Skeletal muscle satellite cell (primary cell): ENCODE measurements around the gene DDHD1.

Experiments used
- H3K27me3 ChIP-seq: 2 replicates; pipeline ENCODE4 v1.7.0; 2013; ENCODE audit warnings: low read length; ENCODE audit not compliant: control insufficient read depth, insufficient read depth
- H3K36me3 ChIP-seq: 2 replicates; pipeline ENCODE4 v1.7.0; 2013; ENCODE audit warnings: mild to moderate bottlenecking, control low read depth, low read length; ENCODE audit not compliant: insufficient read depth
- H3K4me1 ChIP-seq: 2 replicates; pipeline ENCODE4 v1.7.0; 2013; ENCODE audit warnings: low read length; ENCODE audit not compliant: control insufficient read depth, insufficient read depth
- H3K4me2 ChIP-seq: 2 replicates; pipeline ENCODE4 v1.7.0; 2013; ENCODE audit warnings: mild to moderate bottlenecking, low read length
- H3K4me3 ChIP-seq: 2 replicates; pipeline ENCODE4 v1.7.0; 2013; ENCODE audit warnings: low read length
- H3K9ac ChIP-seq: 2 replicates; pipeline ENCODE4 v1.7.0; 2013; ENCODE audit warnings: mild to moderate bottlenecking, low read depth, low read length, moderate library complexity
- H3K9me3 ChIP-seq: replicated peaks from 2 replicates; pipeline ENCODE4 v1.7.0; 2013; ENCODE audit warnings: mild to moderate bottlenecking, control low read depth, low read length

Gene DDHD1

GRCh38 chr14:53043027-53043581, 110.0 kb downstream of the DDHD1 start:
- H3K4me2 ChIP-seq = no peak overlapping the region
- H3K9me3 ChIP-seq = no peaks in the 10 kb centered on the region
- H3K9ac ChIP-seq = no peak overlapping the region
- H3K4me3 ChIP-seq = no peak overlapping the region
- no peaks in the 10 kb centered on the region for H3K27me3 ChIP-seq
- H3K36me3 ChIP-seq = peaks cover 15% of the 10 kb centered on the region
- H3K4me1 ChIP-seq = peaks cover 12% of the 10 kb centered on the region

- Histone ChIP-seq H3K36me3 (peaks cover 15% of the 10 kb centered on the region), H3K4me3 (no peak overlapping the region)
Measured at GRCh38 chr14:53042480-53042879, 110.6 kb downstream of the DDHD1 start.

GRCh38 chr14:53041067-53041466, 112.1 kb downstream of the DDHD1 start:
- Histone ChIP-seq H3K4me2 (no peak overlapping the region), H3K4me1 (peaks cover 17% of the 10 kb centered on the region), H3K27me3 (no peaks in the 10 kb centered on the region), H3K4me3 (no peak overlapping the region), H3K9me3 (no peaks in the 10 kb centered on the region), H3K36me3 (peaks cover 15% of the 10 kb centered on the region), H3K9ac (no peak overlapping the region)

More at GRCh38 chr14:53042480-53042879, 110.6 kb downstream of the DDHD1 start:
- Histone ChIP-seq H3K4me2 (no peak overlapping the region), H3K9me3 (no peaks in the 10 kb centered on the region), H3K9ac (no peak overlapping the region), H3K27me3 (no peaks in the 10 kb centered on the region), H3K4me1 (peaks cover 12% of the 10 kb centered on the region)

DNA sequence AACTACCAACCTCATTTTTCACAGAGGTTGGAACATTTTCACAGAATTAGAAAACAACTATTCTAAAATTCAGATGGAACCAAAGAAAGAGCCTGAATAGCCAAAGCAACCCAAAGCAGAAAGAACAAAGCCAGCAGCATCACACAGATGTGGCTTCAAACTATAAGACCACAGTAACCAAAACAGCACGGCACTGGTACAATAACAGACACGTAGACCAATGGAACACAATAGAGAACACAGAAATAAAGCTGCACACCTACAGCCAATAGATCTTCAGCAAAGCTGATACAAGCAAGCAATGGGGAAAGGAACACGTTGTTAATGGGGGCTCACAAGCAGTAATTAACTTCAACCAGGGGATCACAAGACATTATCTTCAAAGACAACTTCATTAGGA, 114.5 kb downstream of the DDHD1 start:
- H3K27me3 ChIP-seq = no peaks in the 10 kb centered on the region
- H3K36me3 ChIP-seq = peaks cover 15% of the 10 kb centered on the region
- H3K4me1 ChIP-seq = peaks cover 20% of the 10 kb centered on the region
- no peak overlapping the region for H3K4me3 ChIP-seq
- H3K4me2 ChIP-seq = no peak overlapping the region
- no peak overlapping the region for H3K9ac ChIP-seq
- no peaks in the 10 kb centered on the region for H3K9me3 ChIP-seq

- Histone ChIP-seq H3K9me3 (no peaks in the 10 kb centered on the region), H3K4me2 (no peak overlapping the region), H3K4me1 (peaks cover 34% of the 10 kb centered on the region), H3K9ac (no peak overlapping the region), H3K4me3 (no peak overlapping the region), H3K36me3 (peaks cover 9% of the 10 kb centered on the region), H3K27me3 (no peaks in the 10 kb centered on the region)
Measured at GRCh38 chr14:53037016-53037415, 116.1 kb downstream of the DDHD1 start.

- H3K4me2 ChIP-seq = peak overlapping the region; percentile 44
- H3K4me3 ChIP-seq = no peak overlapping the region
- H3K36me3 ChIP-seq = peaks cover 4% of the 10 kb centered on the region
- no peaks in the 10 kb centered on the region for H3K9me3 ChIP-seq
- no peaks in the 10 kb centered on the region for H3K27me3 ChIP-seq
- peaks cover 42% of the 10 kb centered on the region for H3K4me1 ChIP-seq
- peak overlapping the region; percentile 20 for H3K9ac ChIP-seq
Measured at GRCh38 chr14:53035336-53036210, 117.5 kb downstream of the DDHD1 start.

DNA sequence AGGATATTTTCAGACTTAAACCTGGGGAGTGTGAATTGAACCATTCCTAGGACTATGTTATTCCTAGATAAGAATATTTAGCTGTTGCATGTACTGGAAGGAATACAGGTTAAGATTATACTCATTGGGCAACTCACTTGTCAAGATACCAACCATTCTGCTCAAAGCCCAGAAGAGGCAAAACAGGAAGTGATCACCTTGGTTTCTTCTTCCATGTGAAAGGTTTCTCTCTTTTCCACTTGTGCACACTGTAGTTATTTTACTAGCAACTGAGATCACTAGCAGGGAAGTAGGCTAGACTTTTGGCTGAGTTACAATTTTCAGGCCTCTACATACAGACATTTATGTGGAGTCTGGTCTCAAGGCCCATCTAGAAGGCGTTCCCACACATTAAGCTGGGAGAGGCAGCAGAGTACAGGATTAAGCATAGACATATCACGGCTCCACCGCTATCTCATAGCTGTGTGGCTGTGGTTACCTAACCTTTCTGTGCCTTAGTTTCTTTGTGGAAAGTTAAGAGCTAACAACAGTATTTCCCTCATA, 118.4 kb downstream of the DDHD1 start:
- peaks cover 42% of the 10 kb centered on the region for H3K4me1 ChIP-seq
- no peak overlapping the region for H3K9ac ChIP-seq
- no peaks in the 10 kb centered on the region for H3K9me3 ChIP-seq
- H3K4me2 ChIP-seq = peak overlapping the region; percentile 40
- no peak overlapping the region for H3K4me3 ChIP-seq
- peaks cover 2% of the 10 kb centered on the region for H3K36me3 ChIP-seq
- no peaks in the 10 kb centered on the region for H3K27me3 ChIP-seq

DNA sequence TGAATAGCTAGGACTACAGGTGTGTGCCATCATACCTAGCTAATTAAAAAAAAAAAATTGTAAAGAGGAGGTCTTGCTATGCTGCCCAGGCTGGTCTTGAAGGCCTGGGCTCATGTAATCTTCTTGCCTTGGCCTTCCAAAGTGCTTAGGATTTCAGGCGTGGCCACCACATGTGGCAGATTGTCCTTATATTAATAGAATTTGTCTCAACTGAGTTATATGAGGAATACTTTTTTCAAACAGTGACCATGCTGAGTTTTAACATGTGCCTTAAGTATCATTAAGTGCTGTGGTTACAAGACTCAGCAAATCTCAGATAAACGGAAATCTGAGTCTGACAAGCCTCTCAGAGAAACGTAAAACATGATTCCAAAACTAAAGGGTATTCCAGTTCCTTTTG, 119.1 kb downstream of the DDHD1 start:
- Histone ChIP-seq H3K9me3 (no peaks in the 10 kb centered on the region), H3K36me3 (no peaks in the 10 kb centered on the region), H3K4me2 (no peak overlapping the region), H3K9ac (no peak overlapping the region), H3K4me3 (no peak overlapping the region), H3K4me1 (peaks cover 42% of the 10 kb centered on the region), H3K27me3 (no peaks in the 10 kb centered on the region)

DNA sequence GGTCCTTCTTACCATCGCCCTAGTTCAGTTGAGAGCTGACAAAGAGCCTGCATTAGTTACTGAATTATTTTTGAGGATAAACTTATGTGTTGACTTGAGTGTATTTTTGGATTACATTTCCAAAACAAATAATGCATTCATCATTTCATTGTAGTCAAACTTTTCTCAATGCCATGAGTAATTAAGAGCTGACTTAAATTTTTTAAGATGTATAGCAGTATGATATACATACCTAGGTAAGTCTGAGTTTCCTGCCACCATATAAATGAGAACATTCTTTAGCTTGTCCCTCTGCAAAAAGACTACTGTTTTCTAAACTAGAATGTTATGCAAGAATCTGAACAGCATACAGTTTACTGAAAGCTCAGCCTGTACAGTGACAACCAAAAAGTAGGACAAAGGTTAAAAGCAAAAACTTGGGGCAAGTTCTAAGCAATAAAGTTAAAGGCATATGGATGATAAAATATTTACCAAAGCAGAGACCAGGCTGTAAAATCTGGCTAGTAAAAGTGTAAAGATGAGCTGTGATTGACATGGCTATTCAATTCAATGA, 120.2 kb downstream of the DDHD1 start:
- no peak overlapping the region for H3K9ac ChIP-seq

DNA sequence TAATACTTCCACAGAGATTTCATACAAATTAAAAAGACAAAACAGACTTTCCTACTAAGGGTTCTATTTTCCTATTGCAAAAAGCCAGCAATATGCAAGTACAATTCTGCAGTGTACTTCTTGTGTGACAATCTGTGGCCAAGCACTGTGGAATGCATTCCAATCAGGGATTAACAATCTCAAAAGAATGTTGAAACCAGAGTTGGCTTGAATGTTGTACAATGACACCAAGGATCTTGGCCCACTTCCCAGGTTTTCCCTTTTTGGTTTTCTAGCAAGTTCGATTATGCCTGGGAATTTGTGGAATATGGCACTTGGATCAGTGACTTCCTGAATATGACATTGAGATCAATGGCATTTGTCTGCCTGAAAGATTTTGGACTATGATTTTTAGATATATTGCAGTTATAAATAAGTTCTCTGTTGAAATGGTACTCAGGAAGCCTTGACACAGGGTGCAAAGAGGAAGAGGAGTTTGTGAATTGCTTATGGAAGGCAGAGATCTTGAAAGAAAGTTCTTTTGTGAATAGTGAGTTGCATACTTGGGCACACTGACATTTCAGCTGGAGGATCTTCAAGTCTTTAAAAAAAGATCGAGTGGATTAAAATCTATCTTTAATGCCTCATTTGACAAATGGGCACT, 120.8 kb downstream of the DDHD1 start:
- H3K9me3 ChIP-seq = no peaks in the 10 kb centered on the region
- H3K27me3 ChIP-seq = no peaks in the 10 kb centered on the region
- H3K4me3 ChIP-seq = no peak overlapping the region
- H3K4me1 ChIP-seq = peaks cover 42% of the 10 kb centered on the region
- peak overlapping the region; percentile 40 for H3K4me2 ChIP-seq
- H3K9ac ChIP-seq = peak overlapping the region; percentile 17
- H3K36me3 ChIP-seq = no peaks in the 10 kb centered on the region

More for the DNA sequence above, 120.2 kb downstream of the DDHD1 start:
- Histone ChIP-seq H3K4me2 (peak overlapping the region; percentile 40), H3K36me3 (no peaks in the 10 kb centered on the region), H3K4me3 (no peak overlapping the region), H3K4me1 (peaks cover 42% of the 10 kb centered on the region), H3K9me3 (no peaks in the 10 kb centered on the region), H3K27me3 (no peaks in the 10 kb centered on the region)

DNA sequence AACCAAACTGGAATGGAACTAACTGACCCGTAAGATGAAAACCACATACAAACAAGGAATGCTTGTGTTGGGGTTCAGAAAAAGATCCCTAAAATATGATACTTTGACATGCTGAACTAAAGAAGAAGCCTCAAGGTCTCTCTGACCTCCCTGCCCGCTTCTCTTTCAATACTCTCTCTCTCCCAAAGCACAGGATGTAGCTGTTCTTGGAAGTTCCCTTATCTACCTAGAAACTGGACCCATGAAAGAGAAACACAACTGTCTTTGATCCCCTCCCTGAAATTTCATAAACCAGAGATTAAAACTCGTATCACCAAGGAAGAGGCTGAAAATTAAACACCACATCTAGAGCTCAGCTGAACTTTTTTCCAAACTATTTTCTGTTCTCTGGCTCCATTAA, 125.6 kb downstream of the DDHD1 start:
- Histone ChIP-seq H3K4me1 (peaks cover 22% of the 10 kb centered on the region), H3K9me3 (no peaks in the 10 kb centered on the region), H3K36me3 (no peaks in the 10 kb centered on the region), H3K4me2 (no peak overlapping the region), H3K27me3 (no peaks in the 10 kb centered on the region), H3K9ac (no peak overlapping the region), H3K4me3 (no peak overlapping the region)
